GM19467 (cell line): Measurements from ENCODE around the gene ITGB1BP2.
A peak's percentile ranks its signal among the peaks of the same experiment; 100 is the strongest.
"Not testable (repeated sequence)": the region's sequence is repeated elsewhere in the genome, so short reads cannot be mapped to it uniquely, and the experiment has no call there.

ENCODE experiments used
- ATAC-seq: cut with Tn5 transposase; IDR thresholded peaks from one replicate; pipeline ENCODE4 v1.9.1; 2021; ENCODE audit warnings: mild to moderate bottlenecking, moderate library complexity; ENCODE audit not compliant: unreplicated experiment

ITGB1BP2 gene

DNA sequence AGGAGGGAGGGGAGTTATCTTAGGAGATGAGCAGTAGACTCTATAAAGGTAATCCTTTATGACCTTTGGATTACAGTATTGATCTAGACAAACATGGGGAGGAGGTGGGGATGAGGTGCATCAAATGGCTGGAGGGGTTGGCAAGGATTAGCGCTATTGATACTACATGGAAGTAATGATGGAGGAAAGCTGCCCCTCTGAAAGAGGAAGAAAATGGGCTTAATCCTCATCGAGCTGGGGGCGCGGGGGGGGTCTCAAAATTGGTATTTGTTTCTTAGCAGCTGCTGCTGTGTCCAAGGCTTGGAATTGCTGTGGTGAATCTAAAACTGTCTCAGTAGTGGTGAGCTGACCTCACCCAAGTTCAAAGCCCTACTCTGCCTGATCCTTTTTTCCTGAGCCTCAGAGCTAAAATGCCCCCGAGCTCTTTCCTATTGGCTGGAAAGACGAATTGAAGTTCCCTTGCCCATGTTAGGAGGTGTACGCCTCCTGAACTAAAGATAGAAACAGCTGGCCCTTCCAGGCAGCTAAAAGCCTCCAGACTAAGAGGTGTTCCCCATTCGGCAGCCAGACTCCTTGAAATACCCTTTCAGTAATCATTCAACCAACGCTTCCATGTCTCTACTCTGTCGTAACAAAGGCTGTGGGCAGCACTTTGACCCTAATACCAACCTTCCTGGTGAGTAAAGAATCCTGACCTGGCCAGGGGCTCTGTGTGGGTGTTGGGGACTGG lies at the start of gene ITGB1BP2:
Gene ITGB1BP2, plus strand, starts transcription at position 556 of the 730 bp plus-strand sequence. Its CDS starts 57 bp downstream, at position 613.
- no peak for ATAC-seq

DNA sequence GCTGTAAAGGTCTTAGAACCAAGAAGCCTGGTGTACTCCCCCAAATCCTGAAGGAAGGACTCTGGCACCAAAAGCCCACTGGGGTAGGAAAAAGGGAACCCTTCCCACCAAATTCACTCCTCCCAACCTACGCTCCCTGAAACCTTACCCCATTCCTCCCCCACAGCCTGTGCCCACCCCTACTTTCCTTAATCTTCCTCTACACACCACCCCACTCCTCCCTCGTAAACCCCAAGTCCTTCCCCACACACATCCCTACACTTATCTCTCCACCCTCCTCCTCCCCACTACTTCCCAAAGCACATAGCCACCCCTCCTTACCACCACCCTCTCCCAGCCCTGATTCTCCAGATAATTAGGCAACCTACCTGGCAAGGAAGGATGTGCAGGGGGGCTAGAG lies 49.3 kb upstream of the ITGB1BP2 start:
- ATAC-seq = no peak

DNA sequence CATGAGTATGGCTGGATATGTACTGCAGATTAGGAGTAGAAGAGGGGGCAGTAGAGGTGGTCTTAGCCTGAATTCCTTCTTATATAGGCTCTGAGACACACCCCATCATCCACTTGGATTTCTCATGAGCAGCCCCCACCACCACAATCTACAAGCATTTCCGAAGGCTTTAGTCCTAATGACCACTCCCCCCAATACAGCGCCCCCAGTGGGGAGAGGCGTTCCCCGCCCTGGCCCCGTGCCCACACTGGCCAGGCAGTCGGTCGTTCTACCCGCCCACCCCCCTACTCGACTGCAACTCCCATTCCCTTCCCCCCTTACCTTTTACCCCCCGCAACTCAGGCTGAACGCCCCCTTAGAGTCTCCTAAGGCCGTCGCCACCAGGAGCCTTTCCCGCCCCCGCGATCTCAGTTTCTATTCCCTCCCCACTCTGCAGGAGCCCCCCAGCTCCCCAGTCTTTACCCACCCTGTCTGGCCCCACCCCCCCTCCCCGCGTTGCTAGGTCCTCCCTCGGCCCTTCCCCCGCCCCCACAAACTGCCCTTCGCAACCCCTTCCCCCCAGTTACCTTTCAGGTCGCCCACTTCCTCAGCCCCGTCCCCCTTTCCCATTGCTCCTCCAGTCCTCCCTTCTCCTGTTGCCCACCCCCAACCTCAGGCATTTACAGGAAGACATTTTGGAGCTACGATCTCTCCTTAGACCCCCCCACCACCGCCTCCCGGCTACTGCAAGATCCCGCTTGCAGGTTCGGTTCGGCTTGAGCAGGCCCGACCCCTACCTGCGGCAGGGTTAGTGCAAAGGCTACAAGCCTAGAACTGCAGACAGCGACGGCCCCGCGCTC lies 48.1 kb upstream of the ITGB1BP2 start:
- ATAC-seq = no peak

DNA sequence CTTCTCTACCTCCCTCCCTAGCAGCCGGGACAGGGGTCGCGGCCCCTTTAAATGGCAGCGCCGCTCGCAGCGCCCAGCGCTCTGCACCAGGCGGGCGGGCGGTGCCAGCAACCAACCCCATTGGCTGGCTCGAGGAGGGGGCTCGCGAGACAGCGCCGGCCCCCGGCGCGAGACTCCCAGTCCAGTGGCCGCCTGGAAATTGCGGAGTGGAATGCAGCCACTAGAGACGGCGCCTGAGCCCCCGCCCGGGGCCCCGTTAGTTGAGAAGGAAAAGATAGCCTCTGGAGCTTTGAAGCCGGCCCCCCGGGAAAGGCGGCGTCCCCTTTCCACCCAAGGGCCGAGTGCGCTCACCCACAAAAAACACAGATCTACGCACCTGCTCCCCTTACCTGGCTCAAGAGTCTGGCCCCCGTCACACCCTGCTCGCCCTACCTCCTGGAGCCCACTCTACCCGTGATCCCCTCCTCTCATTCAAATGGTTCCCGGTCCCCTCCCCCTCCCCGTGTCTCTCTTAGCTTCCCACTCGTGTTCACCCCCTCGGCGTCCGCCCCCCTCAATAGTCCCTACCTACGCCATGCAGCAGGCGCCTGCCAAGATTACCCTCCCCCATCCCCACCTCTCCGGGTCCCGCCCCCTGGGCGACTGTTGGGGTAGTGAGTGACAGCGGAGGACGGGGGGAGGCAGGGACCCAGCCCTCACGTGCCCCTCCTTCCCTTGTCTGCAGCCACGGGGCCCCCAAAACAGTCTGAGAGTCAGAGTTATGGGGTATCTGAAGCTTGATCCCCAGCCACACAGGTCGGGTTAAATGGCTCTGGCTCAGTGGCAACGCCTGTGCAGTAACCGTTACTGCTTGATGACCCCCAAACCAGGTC lies 47.2 kb upstream of the ITGB1BP2 start, which contains the start of gene ZMYM3:
Gene ZMYM3, minus strand, starts transcription at position 49 of the 872 bp plus-strand sequence. CDS start 885 bp downstream, outside the sequence.
- ATAC-seq = peak; percentile 66

DNA sequence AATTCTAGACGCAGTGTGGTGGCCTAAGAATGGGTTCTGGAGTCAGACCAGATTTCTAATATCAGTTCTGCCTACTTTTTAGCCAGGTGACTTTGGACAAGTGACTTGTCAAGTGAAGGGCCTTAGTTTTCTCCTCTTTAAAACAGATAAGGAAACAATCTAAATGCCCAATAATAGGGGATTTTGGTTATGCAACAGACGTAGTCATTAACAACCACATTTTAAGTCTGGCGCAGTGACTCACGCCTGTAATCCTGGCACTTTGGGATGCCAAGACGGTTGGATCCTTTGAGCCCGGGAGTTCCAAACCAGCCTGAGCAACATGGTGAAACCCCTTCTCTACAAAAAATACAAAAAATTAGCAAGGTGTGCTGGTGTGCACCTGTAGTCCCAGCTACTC lies 45.5 kb upstream of the ITGB1BP2 start:
- ATAC-seq = no peak

DNA sequence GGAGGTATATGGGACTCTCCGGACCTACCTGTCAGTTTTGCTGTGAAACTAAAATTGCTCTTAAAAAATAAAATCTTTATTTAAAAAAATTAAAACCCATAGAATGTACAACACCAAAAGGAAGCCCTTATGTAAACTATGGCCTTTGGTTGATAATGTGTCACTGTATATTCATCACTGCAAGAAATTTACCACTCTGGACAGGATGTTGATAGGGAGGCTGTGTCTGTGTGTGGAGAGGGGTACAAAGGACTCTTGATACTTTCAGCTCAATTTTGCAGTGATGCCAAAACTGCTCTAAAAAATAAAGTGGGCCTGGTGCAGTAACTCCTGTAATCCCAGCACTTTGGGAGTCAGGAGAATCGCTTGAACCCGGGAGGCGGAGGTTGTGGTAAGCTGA lies 44.7 kb upstream of the ITGB1BP2 start:
- no peak for ATAC-seq

DNA sequence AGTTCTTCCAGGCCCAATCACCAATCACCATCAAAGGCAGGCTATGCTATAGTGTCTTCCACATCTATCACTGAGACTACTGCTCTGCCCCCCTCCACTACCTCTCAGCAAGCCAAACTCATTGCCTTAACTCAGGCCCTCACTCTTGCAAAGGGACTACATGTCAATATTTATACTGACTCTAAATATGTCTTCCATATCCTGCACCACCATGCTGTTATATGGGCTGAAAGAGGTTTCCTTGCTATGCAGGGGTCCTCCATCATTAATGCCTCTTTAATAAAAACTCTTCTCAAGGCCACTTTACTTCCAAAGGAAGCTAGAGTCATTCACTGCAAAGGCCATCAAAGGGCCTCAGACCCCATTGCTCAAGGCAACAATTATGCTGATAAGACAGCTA lies 32.9 kb upstream of the ITGB1BP2 start:
- not testable (repeated sequence) for ATAC-seq

DNA sequence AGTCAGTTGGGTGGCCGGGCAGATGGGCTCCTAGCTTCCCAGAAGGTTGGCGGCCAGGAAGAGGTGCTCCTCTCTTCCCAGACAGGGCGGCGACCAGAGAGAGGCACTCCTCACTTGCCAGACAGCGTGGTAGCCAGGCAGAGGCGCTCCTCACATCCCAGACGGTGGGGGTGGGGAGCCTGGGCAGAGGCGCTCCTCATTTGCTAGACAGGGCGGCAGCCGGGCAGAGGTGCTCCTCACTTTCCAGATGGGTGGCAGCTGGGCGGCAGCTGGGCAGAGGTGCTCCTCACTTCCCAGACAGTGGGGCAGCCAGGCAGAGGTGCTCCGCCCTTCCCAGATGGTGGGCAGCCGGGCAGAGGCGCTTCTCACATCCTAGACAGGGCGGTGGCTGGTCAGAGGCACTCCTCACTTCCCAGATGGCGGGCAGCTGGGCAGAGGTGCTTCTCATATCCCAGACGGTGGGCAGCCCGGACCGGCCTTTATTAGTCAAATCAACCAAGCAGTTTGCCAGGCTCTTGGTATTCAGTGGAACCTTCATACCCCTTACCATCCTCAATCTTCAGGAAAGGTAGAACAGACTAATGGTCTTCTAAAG lies 31.7 kb upstream of the ITGB1BP2 start:
- ATAC-seq = no peak

DNA sequence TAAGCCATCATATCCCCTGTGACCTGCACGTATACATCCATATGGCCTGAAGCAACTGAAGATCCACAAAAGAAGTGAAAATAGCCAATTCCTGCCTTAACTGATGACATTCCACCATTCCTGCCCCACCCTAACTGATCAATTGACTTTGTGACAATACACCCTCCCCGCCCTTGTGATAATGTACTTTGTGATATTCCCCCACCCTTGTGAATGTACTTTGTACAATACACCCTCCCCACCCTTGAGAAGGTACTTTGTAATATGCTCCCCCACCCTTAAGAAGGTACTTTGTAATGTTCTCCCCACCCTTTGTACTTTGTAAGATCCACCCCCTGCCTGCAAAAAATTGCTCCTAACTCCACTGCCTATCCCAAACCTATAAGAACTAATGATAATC lies 29.2 kb upstream of the ITGB1BP2 start:
- ATAC-seq = not testable (repeated sequence)

DNA sequence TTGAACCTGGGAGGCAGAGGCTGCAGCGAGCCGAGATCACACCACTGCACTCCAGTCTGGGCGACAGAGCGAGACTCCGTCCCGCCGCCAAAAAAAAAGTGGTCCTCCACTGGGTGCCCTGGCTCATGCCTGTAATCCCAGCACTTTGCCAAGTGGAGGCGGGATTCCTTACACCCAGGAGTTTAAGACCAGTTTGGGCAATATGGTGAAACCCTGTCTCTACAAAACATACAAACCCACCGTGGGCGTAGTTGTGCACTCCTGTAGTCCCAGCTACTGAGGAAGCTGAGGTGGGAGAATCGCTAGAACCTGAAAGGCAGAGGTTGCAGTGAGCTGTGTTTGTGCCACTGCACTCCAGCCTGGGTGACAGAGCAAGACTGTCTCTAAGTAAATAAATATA lies 20.2 kb upstream of the ITGB1BP2 start:
- not testable (repeated sequence) for ATAC-seq

DNA sequence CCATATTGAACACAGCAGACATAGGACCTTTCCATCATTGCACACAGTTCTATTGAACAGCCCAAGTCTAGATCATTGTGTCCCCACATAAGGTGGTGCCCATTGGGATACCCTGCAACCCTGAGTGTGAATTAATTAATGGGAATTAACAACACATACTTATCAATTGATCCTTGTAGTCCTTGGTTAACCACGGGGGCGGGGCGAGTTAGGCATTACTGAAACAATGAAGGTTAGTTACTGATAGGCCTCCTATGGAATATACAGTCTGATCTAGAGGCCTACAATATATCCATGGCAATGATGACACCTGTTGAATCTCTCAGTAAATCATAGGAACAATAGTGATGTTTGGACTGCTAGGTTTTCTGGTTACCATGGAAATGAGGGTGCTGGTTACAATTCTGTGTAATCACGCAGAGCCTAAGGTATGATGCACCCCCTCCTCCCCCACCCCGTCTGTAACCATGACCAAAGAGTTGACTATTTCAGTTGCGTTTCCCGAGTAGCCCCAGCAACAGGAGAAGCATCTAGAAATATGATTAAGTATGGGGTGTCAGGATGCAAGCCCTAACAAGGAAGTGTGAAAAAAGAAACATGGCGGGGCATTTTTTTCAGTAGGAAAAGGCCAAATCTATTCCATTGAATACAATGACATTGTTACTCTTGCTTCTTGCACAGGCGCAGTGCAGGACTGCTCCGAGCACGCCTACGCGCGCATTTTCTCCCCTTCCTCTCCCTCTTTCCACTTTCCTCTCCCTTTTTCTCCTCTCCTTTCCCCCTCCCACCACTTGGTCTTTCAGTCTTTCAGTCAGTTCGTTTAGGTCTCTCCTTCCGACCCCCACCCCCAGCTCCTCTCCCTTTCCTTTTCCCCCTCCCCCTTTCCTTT lies 18.8 kb upstream of the ITGB1BP2 start:
- peak; percentile 15 for ATAC-seq

DNA sequence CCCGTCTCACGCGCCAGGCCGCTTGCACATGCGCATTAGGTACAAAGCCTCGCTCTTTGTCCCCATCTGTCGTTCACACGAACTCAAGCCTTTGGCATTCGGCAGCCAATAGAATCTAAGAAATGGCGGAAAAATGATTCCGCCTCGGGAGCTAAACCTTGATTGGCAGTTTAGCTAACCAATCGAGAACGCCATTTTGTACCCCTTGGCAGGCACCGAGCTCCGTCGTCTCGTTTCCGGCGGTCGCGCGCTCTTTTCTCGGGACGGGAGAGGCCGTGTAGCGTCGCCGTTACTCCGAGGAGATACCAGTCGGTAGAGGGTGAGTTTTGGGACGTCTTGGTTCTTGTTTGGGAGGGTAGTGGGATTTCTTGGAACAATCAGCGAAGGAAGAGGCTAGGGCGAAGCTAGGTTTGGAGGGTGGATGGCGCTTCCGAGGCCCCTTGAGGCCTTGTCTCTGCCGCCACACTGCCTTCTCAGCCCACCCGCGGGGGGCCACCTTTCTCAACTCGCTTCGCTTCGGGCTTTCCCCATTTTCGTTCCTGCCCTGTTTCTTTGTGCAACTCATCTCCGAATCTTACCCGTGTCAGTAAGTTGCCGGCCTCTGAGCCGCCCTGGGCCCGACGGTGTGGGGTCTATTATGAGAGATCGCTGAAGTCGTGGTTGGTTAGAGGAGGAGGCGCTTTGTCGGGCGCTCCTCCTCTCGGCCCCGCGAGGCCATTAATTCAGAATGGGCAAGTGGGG lies 18.0 kb upstream of the ITGB1BP2 start, which contains the start of gene NONO:
Gene NONO, plus strand, starts transcription at position 233 of the 741 bp plus-strand sequence. CDS start 7,003 bp downstream, outside the sequence.
- ATAC-seq = peak; percentile 83

DNA sequence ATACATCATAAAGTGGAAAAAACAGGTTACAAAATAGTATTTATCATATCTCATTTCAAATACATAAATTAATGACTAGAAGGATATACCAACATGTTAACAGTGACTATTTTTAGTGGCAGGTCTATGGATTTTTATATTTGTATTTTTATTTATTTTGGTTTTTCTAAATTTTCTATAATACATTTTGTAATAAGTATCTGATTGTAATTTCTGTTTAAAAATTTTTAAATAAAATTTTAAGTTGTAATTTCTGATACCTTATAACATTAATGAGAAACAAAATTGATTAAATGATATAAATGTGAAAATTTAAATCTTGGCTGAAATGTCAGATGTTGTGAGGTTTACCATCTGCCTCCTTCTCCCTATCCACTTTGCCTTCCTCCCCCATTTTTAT lies 15.6 kb upstream of the ITGB1BP2 start:
- ATAC-seq = no peak

DNA sequence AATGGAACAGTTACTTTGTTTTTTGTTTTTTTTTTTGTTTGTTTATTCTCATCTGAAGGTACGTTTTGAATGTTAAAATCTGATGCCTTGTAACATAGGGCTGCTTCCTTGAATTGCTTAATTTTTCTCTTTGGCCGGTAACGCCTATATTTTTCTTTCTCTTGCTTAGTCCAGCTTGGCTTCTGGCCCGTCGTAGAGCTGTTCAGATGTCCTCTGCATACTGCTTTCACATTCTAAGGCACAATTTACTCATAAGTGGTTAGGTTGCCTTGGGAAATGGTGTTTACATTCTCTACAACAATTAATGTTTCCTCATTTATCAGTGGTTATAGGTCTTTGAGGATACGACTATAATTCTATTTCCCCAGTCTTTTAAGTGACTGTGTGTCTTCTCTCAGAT lies 10.2 kb upstream of the ITGB1BP2 start:
- ATAC-seq = no peak

DNA sequence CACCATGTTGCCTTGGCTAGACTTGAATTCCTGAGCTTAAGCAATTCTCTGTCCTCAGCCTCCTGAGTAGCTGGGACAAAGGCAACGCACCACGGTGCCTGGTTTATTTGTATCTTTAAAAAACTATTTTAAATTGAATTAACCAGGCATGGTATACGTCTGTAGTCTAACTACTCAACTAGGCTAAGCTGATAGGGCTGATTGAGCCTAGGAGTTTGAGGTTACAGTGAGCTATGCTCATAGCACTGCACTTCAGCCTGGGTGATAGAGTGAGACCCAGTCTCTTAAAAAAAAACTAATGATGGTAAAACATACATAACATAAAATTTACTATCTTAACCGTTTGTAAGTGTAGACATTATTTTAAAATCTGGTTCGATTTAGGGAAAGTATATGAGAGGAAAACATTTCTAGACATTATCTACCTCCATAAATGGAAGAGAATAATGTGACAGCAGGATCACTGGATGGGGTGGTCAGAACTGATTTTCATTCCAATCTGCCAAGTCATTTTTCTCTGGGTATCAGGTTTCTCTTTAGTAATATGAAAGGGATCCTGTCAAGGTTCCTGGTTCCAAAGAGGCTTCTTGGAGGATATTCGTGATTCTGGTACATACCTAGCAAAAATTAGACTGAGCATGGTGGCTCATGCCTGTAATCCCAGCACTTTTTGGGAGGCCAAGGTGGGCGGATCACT lies 8.7 kb upstream of the ITGB1BP2 start:
- no peak for ATAC-seq

DNA sequence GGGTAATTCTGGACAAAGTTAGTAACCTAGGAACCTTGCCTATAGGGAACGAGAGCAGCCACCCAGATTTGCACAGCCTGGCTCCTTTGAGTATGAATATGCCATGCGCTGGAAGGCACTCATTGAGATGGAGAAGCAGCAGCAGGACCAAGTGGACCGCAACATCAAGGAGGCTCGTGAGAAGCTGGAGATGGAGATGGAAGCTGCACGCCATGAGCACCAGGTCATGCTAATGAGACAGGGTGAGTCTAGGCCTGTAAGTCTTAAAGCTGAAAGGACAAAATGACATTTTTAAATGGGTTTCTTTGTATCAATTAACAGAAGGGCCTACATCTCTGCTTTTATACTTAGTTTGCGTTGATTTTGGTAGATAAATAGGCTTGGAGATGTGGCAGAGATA lies 4.7 kb upstream of the ITGB1BP2 start:
- ATAC-seq = no peak

DNA sequence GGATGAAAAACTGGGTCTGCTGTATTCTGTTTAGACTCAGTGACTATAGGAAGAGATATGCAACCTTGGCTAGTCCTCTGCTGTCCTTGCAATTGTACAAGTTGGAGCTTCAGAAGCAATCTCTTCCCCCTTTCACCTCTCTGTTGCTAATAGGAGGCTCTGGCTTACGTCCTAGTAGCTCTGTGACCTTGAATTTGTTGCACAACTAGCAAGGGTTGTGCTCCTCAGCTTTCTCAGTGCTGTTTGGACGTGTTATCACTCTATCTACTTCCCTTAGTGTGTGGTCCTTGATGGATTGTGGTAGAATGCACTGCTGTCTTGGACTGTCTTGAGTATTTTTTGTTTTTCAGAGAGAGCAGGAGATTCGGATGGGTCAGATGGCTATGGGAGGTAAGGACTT lies 3.4 kb upstream of the ITGB1BP2 start:
- no peak for ATAC-seq

DNA sequence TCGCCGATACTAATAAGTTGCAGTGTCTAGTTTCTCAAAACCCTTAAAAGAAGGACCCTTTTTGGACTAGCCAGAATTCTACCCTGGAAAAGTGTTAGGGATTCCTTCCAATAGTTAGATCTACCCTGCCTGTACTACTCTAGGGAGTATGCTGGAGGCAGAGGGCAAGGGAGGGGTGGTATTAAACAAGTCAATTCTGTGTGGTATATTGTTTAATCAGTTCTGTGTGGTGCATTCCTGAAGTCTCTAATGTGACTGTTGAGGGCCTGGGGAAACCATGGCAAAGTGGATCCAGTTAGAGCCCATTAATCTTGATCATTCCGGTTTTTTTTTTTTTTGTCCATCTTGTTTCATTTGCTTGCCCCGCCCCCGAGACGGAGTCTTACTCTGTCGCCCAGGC lies 1.5 kb upstream of the ITGB1BP2 start:
- ATAC-seq = not testable (repeated sequence)
